GM06990 (cell line): ENCODE measurements around the gene CTTNBP2NL.
"Not testable (repeated sequence)": the region's sequence is repeated elsewhere in the genome, so short reads cannot be mapped to it uniquely, and the experiment has no call there.

Source experiments
- DNase-seq: peaks from one replicate; pipeline ENCODE4 v3.0.0-alpha.2; 2011; ENCODE audit not compliant: insufficient read length; ENCODE audit errors: extremely low read depth
- H3K27me3 ChIP-seq: replicated peaks from 2 replicates; pipeline ENCODE4 v1.6.0; 2011; ENCODE audit warnings: low read length; ENCODE audit not compliant: control insufficient read depth, insufficient read depth
- H3K36me3 ChIP-seq: 2 replicates; pipeline ENCODE4 v1.5.1; 2011; ENCODE audit warnings: low read length; ENCODE audit not compliant: control insufficient read depth, insufficient read depth
- H3K4me3 ChIP-seq: replicated peaks from 2 replicates; pipeline ENCODE4 v1.5.1; 2011; ENCODE audit warnings: low read depth, mild to moderate bottlenecking, control low read depth, low read length
- TF ChIP-seq, protein P1 (sequence below): IDR thresholded peaks from 2 replicates; pipeline ENCODE4 v1.5.1; 2011; ENCODE audit warnings: low read length, control low read depth, mild to moderate bottlenecking, inconsistent platforms; ENCODE audit not compliant: insufficient read depth, poor library complexity, severe bottlenecking

CTTNBP2NL gene

DNA sequence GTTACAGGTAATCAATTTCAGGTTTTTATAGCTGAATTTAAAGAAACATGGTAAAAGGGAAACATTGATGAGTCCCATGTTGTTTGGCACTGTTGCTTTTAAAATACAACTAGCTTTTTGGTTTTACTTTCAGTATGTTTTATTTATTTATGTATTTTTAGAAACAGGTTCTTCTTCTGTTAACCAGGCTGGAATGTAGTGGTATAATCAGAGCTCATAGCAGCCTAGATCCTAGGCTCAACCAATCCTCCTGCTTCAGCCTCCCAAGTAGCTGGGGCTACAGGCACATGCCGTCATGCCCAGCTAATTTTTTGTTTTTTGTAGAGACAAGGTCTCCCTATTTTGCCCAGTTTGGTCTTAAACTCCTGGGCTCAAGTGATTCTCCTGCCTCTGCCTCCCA lies 50.4 kb downstream of the CTTNBP2NL start:
- Histone ChIP-seq H3K4me3 (no peak overlapping the region), H3K36me3 (no peaks in the 10 kb centered on the region), H3K27me3 (no peaks in the 10 kb centered on the region)
- no peak for DNase-seq
- TF ChIP-seq, protein P1, sequence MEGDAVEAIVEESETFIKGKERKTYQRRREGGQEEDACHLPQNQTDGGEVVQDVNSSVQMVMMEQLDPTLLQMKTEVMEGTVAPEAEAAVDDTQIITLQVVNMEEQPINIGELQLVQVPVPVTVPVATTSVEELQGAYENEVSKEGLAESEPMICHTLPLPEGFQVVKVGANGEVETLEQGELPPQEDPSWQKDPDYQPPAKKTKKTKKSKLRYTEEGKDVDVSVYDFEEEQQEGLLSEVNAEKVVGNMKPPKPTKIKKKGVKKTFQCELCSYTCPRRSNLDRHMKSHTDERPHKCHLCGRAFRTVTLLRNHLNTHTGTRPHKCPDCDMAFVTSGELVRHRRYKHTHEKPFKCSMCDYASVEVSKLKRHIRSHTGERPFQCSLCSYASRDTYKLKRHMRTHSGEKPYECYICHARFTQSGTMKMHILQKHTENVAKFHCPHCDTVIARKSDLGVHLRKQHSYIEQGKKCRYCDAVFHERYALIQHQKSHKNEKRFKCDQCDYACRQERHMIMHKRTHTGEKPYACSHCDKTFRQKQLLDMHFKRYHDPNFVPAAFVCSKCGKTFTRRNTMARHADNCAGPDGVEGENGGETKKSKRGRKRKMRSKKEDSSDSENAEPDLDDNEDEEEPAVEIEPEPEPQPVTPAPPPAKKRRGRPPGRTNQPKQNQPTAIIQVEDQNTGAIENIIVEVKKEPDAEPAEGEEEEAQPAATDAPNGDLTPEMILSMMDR = no peak

DNA sequence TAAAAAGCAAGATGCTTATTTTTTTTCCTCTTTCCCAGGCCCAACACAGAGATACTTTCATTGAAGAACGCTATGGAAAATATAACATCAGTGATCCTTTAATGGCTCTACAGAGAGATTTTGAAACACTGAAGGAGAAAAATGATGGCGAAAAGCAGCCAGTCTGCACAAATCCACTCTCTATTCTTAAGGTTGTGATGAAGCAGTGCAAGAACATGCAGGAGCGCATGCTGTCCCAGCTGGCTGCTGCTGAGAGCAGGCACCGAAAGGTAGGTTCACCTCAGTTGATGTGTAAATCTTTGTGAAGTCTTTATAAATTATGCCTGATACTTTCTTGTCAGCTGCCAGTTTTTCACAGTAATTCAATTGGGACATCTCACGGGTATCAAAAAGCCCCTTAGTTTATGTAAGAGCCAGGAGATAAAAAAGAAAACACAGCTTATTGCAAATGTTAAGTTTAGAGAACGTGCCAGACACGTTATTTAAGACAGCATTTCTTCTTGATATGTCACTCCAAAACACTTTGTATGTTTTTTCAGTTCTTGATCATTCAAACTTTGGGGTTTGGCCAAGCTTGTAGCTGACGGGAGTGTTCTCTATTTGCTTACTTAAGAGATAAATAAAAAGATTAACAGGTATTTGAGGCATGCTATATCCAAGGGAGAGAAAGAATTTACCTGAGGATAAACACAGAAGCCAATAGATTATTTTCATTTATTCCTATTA lies 53.1 kb downstream of the CTTNBP2NL start:
- Histone ChIP-seq H3K36me3 (no peaks in the 10 kb centered on the region; the same call in 1 of the 2 replicates), H3K4me3 (no peak overlapping the region), H3K27me3 (no peaks in the 10 kb centered on the region)
- DNase-seq = no peak
- TF ChIP-seq, protein P1 = no peak

DNA sequence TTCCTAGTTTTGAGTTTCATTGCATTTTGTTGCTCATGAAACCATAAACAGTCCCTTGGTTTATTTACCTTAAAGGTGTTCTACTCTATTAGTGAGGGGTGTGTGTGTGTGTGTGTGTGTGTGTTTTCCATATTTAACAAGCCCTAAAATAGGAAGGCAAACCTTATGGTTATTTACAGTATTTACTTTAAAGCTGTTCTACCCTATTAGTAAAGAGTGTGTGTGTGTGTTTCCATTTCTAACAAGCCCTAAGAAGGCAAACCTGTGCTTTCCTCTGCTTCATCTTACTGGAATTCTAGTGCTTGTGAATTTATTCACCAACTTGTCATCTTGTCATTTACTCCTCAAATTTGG lies 53.6 kb downstream of the CTTNBP2NL start:
- H3K36me3 ChIP-seq = peaks cover 2% of the 10 kb centered on the region
- TF ChIP-seq, protein P1 = no peak
- no peak overlapping the region for H3K4me3 ChIP-seq
- H3K27me3 ChIP-seq = no peaks in the 10 kb centered on the region
- no peak for DNase-seq

DNA sequence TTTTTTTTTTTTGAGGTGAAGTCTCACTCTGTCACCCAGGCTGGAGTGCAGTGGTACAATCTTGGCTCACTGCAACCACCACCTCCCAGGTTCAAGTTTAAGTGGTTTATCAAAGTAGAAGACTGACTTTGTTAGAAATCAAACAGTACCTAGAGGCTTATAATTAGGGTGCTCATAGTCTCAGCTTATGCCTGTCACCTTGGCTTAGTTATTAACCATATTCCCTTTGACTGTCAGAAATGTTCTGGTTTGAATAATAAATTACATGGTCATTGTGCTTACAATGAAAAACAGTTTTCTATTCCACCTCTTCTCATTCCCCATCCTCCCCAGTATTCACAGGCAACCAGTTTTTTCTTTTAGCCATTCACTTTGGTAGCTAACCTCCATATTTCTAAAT lies 54.8 kb downstream of the CTTNBP2NL start:
- H3K27me3 ChIP-seq = no peaks in the 10 kb centered on the region
- no peak overlapping the region for H3K4me3 ChIP-seq
- no peak for DNase-seq
- H3K36me3 ChIP-seq = peaks cover 2% of the 10 kb centered on the region
- TF ChIP-seq, protein P1 = no peak

DNA sequence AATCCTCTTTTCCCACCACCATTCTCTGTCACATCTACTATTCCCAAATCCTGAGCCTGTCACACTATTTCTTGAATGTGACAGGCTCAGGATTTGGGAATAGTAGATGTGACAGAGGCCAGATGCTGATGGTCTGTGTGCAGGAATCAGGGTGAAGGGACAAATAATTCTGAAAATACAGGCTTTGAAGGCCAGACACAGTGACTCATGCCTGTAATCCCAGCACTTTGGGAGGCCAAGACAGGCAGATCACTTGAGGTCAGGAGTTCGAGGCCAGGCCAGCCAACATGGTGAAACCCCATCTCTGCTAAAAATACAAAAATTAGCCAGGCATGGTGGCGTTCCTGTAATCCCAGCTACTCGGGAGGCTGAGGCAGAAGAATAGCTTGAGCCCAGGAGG lies 55.3 kb downstream of the CTTNBP2NL start:
- H3K36me3 ChIP-seq, H3K27me3 ChIP-seq, H3K4me3 ChIP-seq, DNase-seq: not testable (repeated sequence)

DNA sequence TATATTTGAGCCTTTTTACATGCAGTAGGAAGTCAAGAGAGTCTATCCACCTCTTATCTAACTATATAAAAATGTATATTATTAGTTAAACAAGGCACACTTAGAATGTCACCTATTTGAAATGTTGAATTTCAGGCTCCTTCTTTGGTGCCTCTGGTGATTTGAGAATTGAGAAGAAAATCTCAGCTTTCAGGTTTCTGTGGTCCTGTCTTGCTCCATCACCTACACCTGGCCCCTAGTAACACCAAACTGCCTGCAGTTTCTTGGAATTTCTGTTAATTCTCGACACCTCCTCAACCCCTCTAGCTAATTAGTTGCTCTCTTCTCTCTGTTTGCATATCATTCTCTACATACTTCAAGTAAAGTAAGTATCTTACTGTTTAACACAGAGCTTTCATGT lies 57.9 kb downstream of the CTTNBP2NL start:
- no peak overlapping the region for H3K4me3 ChIP-seq
- TF ChIP-seq, protein P1 = no peak
- H3K27me3 ChIP-seq = no peaks in the 10 kb centered on the region
- DNase-seq = no peak
- H3K36me3 ChIP-seq = peaks cover 16% of the 10 kb centered on the region
